Panc1 (cell line): ENCODE measurements around the gene NEK6.

ENCODE experiments used
- CTCF ChIP-seq: fragments of 450-650 bp; IDR thresholded peaks from 2 replicates; pipeline ENCODE4 v1.5.1; 2017; ENCODE audit warnings: mild to moderate bottlenecking
- POLR2AphosphoS5 ChIP-seq: IDR thresholded peaks from 2 replicates; pipeline ENCODE4 v1.6.1; 2012; ENCODE audit warnings: mild to moderate bottlenecking, low read depth, low read length, moderate library complexity
- SIN3A ChIP-seq: IDR thresholded peaks from 2 replicates; pipeline ENCODE4 v1.6.1; 2012; ENCODE audit warnings: low read depth, mild to moderate bottlenecking, low read length, moderate library complexity, borderline replicate concordance; ENCODE audit not compliant: insufficient read depth
- TCF7L2 ChIP-seq: IDR thresholded peaks from 2 replicates; pipeline ENCODE4 v1.6.1; 2011; ENCODE audit warnings: mild to moderate bottlenecking, low read depth, low read length, inconsistent platforms
- TF ChIP-seq, protein P1 (sequence below), 2 experiments: IDR thresholded peaks; 2 replicates each; pipeline ENCODE4 v1.6.1; 2011 to 2012; ENCODE audit warnings: low read depth in 2 of 2, control low read depth in 1 of 2, low read length in 1 of 2, mild to moderate bottlenecking in 1 of 2, moderate library complexity in 1 of 2; ENCODE audit not compliant: insufficient read depth in 1 of 2

DNA sequence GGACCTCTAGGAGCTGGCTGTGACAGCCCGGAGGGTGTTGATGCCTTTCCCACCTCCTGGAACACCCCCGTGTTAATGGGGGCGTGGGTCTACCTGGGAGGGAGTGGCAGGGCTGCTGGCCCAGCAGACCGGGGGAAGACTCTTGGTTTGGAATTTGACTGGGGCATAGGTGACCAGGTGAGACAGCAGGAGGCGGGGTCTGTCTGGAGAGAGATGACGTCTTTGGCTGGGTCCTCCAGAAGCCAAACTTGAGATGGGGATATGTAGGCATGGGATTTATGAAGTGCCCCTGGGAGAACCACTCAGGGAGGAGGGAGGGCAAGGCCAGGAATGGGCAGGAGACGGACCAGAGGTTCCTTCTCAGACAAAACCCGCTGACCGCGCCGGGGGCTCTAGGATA, 42.6 kb downstream of the NEK6 start:
- no peak for TF ChIP-seq CTCF
- no peak for TF ChIP-seq SIN3A
- TF ChIP-seq, protein P1, sequence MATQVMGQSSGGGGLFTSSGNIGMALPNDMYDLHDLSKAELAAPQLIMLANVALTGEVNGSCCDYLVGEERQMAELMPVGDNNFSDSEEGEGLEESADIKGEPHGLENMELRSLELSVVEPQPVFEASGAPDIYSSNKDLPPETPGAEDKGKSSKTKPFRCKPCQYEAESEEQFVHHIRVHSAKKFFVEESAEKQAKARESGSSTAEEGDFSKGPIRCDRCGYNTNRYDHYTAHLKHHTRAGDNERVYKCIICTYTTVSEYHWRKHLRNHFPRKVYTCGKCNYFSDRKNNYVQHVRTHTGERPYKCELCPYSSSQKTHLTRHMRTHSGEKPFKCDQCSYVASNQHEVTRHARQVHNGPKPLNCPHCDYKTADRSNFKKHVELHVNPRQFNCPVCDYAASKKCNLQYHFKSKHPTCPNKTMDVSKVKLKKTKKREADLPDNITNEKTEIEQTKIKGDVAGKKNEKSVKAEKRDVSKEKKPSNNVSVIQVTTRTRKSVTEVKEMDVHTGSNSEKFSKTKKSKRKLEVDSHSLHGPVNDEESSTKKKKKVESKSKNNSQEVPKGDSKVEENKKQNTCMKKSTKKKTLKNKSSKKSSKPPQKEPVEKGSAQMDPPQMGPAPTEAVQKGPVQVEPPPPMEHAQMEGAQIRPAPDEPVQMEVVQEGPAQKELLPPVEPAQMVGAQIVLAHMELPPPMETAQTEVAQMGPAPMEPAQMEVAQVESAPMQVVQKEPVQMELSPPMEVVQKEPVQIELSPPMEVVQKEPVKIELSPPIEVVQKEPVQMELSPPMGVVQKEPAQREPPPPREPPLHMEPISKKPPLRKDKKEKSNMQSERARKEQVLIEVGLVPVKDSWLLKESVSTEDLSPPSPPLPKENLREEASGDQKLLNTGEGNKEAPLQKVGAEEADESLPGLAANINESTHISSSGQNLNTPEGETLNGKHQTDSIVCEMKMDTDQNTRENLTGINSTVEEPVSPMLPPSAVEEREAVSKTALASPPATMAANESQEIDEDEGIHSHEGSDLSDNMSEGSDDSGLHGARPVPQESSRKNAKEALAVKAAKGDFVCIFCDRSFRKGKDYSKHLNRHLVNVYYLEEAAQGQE (IDR thresholded peaks at IDR 0.05; ENCODE audit: insufficient read depth in 1 of 2, low read depth in 2 of 2, low read length in 1 of 2), result no peak
- no peak for TF ChIP-seq POLR2AphosphoS5
- no peak for TF ChIP-seq TCF7L2
